Neuron (in vitro differentiated cells): ENCODE results near the gene B4GALT5.
A peak's percentile ranks its signal among the peaks of the same experiment; 100 is the strongest.
"Not testable (repeated sequence)": the region's sequence is repeated elsewhere in the genome, so short reads cannot be mapped to it uniquely, and the experiment has no call there.

ENCODE experiments used
- H2AFZ ChIP-seq: one replicate; pipeline ENCODE4 v1.6.1; 2013; ENCODE audit warnings: low read depth, mild to moderate bottlenecking, inconsistent platforms, low read length, moderate library complexity
- H3K27me3 ChIP-seq: one replicate; pipeline ENCODE4 v1.6.1; 2013; ENCODE audit warnings: low read length; ENCODE audit not compliant: insufficient read depth
- H3K36me3 ChIP-seq: one replicate; pipeline ENCODE4 v1.6.1; 2013; ENCODE audit warnings: low read length; ENCODE audit not compliant: insufficient read depth
- H3K4me1 ChIP-seq: one replicate; pipeline ENCODE4 v1.6.1; 2013; ENCODE audit warnings: low read length; ENCODE audit not compliant: insufficient read depth
- H3K4me3 ChIP-seq: 2 replicates; pipeline ENCODE4 v1.5.1; 2013; ENCODE audit warnings: mild to moderate bottlenecking, low read length, moderate library complexity
- H3K9me3 ChIP-seq: one replicate; pipeline ENCODE4 v1.6.1; 2013; ENCODE audit warnings: low read length

Gene B4GALT5, protein sequence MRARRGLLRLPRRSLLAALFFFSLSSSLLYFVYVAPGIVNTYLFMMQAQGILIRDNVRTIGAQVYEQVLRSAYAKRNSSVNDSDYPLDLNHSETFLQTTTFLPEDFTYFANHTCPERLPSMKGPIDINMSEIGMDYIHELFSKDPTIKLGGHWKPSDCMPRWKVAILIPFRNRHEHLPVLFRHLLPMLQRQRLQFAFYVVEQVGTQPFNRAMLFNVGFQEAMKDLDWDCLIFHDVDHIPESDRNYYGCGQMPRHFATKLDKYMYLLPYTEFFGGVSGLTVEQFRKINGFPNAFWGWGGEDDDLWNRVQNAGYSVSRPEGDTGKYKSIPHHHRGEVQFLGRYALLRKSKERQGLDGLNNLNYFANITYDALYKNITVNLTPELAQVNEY

DNA sequence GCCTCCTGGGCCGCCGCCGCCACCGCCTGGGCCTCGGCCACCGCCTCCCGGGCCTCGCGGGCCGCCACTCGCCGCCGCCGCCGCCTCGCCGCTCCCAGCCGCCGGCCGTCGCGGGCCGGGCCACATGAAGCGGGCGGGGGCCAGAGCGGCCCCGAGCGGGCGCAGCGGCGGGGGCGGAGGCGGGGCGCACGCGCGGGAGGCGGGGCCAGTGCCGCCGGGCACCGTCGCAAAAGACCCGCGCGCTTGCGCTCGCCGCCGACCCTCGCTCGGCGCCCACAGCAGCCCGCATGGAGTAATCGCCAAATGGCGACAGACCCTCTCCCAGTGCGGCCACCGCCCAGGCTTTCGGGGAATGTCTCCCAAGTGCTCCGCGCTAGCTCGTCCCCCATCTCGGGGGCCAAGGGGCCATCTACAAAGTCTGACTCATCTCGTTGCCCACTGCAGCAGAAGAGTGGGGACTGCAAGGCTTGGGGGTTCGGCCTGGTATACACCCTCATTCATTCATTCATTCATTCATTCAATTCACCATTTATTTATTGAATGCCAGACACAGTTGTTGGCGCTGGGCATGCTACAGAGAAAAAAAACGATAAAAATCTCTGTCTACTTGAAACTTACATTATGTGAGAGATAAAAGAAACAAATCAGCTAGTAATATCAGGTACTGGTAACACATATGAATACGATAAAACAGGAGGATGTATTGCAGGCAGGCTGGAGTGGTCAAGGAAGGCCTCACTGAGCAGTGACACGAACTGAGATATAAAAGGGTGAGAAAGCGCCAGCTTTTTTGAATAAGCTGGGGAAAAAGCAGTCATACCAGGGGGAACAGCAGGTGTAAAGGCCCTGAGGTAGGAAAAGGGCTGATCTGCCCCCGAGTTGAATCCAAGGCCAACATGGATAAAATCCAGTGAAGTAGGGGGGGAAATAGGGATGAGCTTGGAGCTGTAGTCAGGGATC lies at the start of gene B4GALT5:
Gene B4GALT5 (minus strand): TSS at position 126 of the 960 bp plus-strand sequence. CDS start 188 bp downstream, outside the sequence.
- H3K4me1 ChIP-seq = peaks cover 13% of the 10 kb centered on the region
- no peaks in the 10 kb centered on the region for H3K27me3 ChIP-seq
- no peaks in the 10 kb centered on the region for H3K36me3 ChIP-seq
- H3K9me3 ChIP-seq = no peaks in the 10 kb centered on the region
- peak within 1 kb of the TSS; percentile 95 for H3K4me3 ChIP-seq
- H2AFZ ChIP-seq = peak within 1 kb of the TSS; percentile 48

DNA sequence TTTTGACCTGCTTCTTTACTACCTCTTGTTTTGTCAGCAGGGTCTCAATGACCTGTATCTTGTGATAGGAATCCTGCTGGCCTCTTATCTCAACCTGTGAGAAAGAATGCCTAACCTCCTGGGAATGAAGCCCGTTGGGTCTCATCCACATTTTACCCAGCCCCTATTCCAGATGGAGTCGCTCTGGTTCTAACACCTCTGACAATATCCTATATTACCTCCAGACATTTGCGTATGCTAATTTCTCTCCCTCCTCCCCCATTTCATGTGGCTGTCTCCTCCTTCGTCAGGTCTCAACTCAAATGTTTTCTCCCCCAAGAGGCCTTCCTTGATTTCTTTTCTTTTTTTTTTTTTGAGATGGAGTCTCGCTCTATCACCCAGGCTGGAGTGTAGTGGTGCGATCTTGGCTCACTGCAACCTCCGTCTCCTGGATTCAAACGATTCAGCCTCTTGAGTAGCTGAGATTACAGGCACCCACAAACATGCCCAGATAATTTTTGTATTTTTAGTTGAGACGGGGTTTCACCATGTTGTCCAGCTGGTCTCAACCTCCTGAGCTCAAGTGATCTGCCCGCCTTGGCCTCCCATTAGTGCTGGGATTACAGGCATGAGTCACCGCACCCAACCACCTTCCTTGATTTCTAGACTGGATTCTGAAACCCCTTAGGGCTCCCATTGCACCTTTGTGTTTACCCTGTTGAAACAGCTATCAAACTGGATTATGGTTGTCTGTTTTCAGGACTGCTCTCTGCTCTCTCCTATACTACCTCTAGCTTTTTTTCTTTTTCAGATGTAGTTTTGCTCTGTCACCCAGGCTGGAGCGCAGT lies 49.5 kb upstream of the B4GALT5 start:
- Histone ChIP-seq H3K27me3 (no peaks in the 10 kb centered on the region), H3K9me3 (no peaks in the 10 kb centered on the region), H2AFZ (no peak overlapping the region), H3K4me1 (peaks cover 20% of the 10 kb centered on the region), H3K4me3 (no peak overlapping the region), H3K36me3 (no peaks in the 10 kb centered on the region)

DNA sequence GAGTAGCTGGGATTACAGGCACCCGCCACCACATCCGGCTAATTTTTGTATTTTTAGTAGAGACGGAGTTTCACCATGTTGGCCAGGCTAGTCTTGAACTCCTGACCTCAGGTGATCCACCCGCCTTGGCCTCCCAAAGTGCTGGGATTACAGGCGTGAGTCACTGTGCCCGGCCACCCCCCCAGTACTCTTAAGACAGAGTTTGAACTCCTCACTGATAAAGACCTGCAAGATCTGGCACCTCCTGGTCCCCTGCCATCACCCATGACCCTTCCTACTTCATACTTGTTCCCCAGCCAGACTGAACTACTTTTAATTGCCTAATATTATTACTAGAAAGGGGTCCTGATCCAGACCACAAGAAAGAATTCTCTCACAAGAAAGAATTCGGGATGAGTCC lies 48.2 kb upstream of the B4GALT5 start:
- not testable (repeated sequence) for H3K36me3 ChIP-seq, H3K9me3 ChIP-seq, H2AFZ ChIP-seq, H3K4me3 ChIP-seq, H3K27me3 ChIP-seq
- peaks cover 17% of the 10 kb centered on the region for H3K4me1 ChIP-seq

DNA sequence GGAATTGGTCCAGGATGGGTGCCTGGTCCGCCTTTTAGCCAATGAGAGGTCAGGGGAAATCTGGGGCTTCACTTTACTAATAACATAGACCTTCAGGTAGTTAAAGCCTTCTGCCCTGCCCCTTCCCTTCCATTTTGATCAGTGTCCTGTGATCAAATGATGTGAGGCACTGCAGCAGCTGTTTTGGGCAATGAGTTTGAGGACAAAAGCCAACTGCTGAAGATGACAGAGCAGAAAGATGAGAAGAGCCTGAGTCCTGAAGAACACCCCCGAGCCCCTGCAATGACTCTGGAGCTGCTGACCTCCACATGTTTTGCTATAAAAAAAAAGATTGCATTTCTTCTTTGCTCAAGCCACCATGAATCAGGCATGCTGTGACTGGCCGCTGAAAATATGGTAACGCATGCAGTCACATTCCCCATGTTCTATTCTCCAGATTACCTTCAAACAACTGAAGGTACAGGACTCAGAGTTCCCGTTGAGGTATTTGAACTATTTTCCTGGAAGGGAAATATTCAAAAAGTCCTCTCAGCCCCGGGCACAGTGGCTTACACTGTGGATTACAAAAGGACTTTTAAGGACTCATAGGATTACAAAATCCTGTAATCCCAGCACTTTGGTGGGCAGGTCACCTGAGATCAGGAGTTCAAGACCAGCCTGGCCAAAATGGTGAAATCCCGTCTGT lies 45.7 kb upstream of the B4GALT5 start:
- H3K27me3 ChIP-seq = no peaks in the 10 kb centered on the region
- H2AFZ ChIP-seq = no peak overlapping the region
- H3K36me3 ChIP-seq = no peaks in the 10 kb centered on the region

DNA sequence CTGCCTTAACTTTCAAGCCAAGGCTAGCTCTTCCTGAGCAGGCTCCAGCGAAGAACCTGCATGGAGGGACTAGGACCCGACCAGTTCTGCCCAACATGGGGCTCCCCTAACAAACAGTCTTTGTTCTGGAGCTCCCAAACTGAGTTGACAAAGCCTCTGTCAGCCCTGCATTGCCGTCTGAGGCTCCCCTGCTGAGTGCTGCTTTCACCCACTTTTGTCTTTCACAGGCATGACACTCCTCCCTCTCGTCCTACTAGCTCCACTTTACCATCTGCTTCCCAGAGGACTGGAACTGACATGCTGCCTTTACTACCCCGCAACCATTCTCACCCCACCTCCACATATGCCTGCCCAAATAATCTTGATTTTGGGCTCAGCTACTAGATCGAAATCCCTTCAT lies 45.1 kb upstream of the B4GALT5 start:
- no peaks in the 10 kb centered on the region for H3K36me3 ChIP-seq
- peaks cover 14% of the 10 kb centered on the region for H3K4me1 ChIP-seq
- H2AFZ ChIP-seq = no peak overlapping the region
- H3K27me3 ChIP-seq = no peaks in the 10 kb centered on the region
- H3K4me3 ChIP-seq = no peak overlapping the region
- peaks cover 4% of the 10 kb centered on the region for H3K9me3 ChIP-seq

More for the DNA sequence above, 45.7 kb upstream of the B4GALT5 start:
- peaks cover 4% of the 10 kb centered on the region for H3K9me3 ChIP-seq
- H3K4me3 ChIP-seq = no peak overlapping the region
- peaks cover 14% of the 10 kb centered on the region for H3K4me1 ChIP-seq

DNA sequence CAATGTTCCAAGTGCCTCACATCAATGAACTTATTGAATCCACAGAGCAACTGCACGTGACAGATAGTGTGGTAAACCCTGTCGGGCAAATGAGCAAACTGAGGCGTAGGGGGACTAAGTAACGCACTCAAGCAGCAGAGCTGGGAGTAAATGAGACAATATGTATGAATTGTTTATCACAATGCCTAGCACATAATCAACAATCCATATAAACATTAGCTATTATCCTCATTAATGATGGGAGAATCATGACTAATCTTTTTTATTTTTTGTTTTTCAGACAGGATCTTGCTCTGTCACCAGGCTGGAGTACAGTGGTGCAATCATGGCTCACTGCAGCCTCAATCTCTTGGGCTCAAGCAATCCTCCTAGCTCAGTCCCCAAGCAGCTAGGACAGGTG lies 43.9 kb upstream of the B4GALT5 start:
- Histone ChIP-seq H3K4me3 (no peak overlapping the region), H3K36me3 (no peaks in the 10 kb centered on the region), H3K27me3 (no peaks in the 10 kb centered on the region), H3K4me1 (peaks cover 7% of the 10 kb centered on the region), H3K9me3 (peaks cover 4% of the 10 kb centered on the region), H2AFZ (no peak overlapping the region)

DNA sequence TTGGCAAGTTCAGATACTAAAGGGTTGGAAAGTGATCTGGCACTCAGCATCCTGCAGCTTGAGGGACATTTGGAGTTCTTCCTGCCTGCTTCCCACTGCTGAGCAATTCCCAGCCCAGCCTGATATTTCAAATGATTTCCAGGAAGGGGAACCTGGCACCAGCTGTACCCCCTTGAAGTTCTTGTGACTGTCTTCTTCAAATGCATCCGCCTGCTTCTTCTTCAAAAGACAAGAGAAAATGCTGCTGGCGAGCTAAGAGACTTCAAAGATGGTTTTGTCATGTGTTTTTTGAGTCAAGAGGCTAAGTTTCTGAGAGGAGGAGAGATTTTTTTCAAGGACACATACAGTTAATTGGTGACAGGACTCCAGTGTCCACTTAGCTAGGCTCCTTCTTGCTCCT lies 42.6 kb upstream of the B4GALT5 start:
- Histone ChIP-seq H3K27me3 (no peaks in the 10 kb centered on the region), H2AFZ (no peak overlapping the region), H3K9me3 (peaks cover 4% of the 10 kb centered on the region), H3K4me1 (peaks cover 6% of the 10 kb centered on the region), H3K4me3 (no peak overlapping the region), H3K36me3 (no peaks in the 10 kb centered on the region)

DNA sequence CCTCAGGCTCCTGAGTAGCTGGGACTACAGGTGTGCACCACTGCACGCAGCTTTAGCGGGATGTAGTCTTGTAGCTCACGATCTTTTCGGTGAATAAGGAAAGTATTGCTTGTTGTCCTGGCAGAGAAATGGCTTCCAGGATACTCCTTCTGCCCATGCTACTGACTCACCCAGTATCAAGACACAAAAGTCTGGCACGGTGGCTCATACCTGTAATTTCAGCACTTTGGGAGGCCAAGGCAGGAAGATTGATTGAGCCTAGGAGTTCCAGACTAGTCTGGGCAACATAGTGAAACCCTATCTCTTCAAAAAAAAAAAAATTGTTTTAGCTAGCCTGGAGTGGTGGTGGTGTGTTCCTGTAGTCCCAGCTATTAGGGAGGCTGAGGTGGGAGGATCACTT lies 40.9 kb upstream of the B4GALT5 start:
- H3K4me1 ChIP-seq = peaks cover 6% of the 10 kb centered on the region
- H3K9me3 ChIP-seq = peaks cover 4% of the 10 kb centered on the region
- no peaks in the 10 kb centered on the region for H3K27me3 ChIP-seq
- H3K36me3 ChIP-seq = no peaks in the 10 kb centered on the region
- no peak overlapping the region for H3K4me3 ChIP-seq
- no peak overlapping the region for H2AFZ ChIP-seq

DNA sequence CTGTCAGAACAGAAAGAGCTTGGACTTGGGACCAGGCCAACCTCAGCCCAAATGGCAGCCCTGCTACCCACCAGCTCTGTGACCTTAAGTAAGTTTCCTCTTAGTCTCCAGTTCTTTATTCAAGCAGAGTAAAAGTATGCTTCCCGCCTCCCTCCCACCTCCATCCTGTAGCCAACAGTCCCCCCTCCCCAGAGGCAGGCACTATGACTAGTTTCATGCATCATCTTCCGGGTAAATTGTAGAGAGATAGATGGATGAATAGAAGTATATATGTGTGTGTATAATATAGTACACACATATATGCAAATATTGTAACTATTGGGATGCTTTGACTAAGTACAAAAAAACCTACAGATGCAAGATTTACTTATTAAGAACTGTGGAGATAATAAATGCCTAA lies 39.5 kb upstream of the B4GALT5 start:
- no peaks in the 10 kb centered on the region for H3K27me3 ChIP-seq
- H2AFZ ChIP-seq = no peak overlapping the region
- peaks cover 4% of the 10 kb centered on the region for H3K9me3 ChIP-seq
- no peak overlapping the region for H3K4me3 ChIP-seq
- H3K4me1 ChIP-seq = no peaks in the 10 kb centered on the region
- H3K36me3 ChIP-seq = no peaks in the 10 kb centered on the region

DNA sequence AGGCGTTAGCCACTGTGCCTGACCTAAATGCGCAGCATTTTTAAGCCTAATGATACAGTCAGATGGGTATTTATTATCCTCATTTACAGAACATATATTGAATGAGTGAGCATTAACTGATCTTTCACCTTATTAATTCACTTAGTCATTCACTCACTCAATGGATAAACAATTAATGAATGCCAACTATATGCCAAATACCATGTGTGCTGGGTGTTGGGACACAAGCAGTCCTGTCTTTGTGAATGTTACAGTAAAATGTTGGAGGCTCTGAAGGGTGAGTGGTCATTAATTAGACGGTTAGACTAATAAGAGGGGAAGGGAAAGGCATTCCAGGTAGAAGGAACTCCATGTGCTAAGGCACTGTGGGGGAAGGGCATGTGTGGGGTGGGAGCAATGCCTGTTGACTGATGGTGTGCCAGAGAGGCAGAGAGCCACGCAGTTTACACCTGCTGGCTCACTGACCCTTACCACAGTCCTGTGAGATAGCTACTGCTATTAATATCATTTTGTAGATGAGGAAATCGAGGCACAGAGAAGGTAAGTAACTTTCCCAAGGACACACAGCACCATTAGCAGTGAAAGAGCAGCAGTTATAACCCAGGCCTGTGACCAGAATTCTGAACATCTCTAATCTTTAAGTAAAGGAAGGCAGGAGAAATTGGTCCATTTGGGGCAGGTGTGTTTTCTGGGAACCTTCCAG lies 38.7 kb upstream of the B4GALT5 start:
- H2AFZ ChIP-seq = no peak overlapping the region
- no peaks in the 10 kb centered on the region for H3K27me3 ChIP-seq
- H3K4me3 ChIP-seq = no peak overlapping the region
- H3K4me1 ChIP-seq = no peaks in the 10 kb centered on the region
- no peaks in the 10 kb centered on the region for H3K36me3 ChIP-seq
- H3K9me3 ChIP-seq = no peaks in the 10 kb centered on the region

DNA sequence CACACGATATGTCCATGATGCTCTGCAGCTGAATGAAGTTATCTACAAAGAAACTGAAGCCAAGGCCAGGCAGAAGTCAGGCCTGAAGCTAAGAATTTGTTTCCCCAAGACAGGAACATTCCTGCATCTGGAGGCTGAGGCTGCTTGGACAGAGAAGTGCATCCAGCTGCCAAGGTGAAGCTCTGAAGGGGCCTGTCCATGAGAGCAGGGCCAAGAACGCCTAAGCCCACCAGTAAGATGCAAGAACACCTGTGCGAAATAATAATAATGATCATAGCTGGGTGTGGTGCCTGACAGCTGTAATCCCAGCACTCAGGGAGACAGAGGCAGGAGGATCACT lies 37.7 kb upstream of the B4GALT5 start:
- Histone ChIP-seq H3K9me3 (no peaks in the 10 kb centered on the region), H2AFZ (no peak overlapping the region), H3K27me3 (no peaks in the 10 kb centered on the region), H3K4me3 (no peak overlapping the region), H3K36me3 (no peaks in the 10 kb centered on the region), H3K4me1 (no peaks in the 10 kb centered on the region)
